PFSK-1 (cell line): Measurements from ENCODE around the gene SOX5.

Experiments
- FOXP2 ChIP-seq: optimal IDR thresholded peaks from 2 replicates; pipeline ENCODE3; 2011; ENCODE audit warnings: borderline replicate concordance, control low read depth, inconsistent platforms; ENCODE audit not compliant: insufficient read depth; ENCODE audit errors: extremely low read length, extremely low read depth
- POLR2AphosphoS5 ChIP-seq: IDR thresholded peaks from 2 replicates; pipeline ENCODE4 v1.6.1; 2012; ENCODE audit warnings: low read depth, mild to moderate bottlenecking, control low read depth, low read length, moderate library complexity
- REST ChIP-seq, 2 experiments: IDR thresholded peaks; 2 replicates each; pipeline versions ENCODE4 v1.6.1 to v1.8.0; 2011 to 2012; ENCODE audit warnings: low read depth in 2 of 2, low read length in 2 of 2, control low read depth in 1 of 2, inconsistent platforms in 1 of 2, mild to moderate bottlenecking in 1 of 2, moderate library complexity in 1 of 2; ENCODE audit not compliant: insufficient read depth in 1 of 2
- SIN3A ChIP-seq: IDR thresholded peaks from 2 replicates; pipeline ENCODE4 v1.6.1; 2012; ENCODE audit warnings: mild to moderate bottlenecking, low read length, moderate library complexity, borderline replicate concordance; ENCODE audit not compliant: insufficient read depth
- TAF1 ChIP-seq: IDR thresholded peaks from 2 replicates; pipeline ENCODE4 v1.6.1; 2012; ENCODE audit warnings: low read length, control low read depth, borderline replicate concordance; ENCODE audit not compliant: insufficient read depth

Gene SOX5

DNA sequence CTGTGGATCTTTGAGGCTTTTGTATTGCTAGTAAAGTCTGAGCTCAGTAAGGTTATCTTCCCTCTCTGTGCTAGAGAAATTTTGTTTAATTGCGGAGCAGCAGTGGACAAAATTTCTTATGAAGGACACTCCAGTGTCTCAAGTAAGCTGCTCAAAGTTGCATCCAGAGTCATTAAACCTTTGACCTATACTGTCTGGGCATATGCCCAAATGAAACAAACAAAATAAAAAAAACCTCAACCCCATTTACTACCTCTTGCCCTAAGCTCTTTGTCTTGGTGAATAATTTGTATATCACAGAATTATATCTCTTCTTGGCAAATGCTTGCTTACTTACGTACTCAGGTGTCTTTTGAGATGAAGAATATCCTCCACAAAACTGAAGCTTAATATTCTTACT is 465.2 kb downstream of the SOX5 start:
- TF ChIP-seq FOXP2: no peak
- no peak for TF ChIP-seq SIN3A
- TF ChIP-seq POLR2AphosphoS5: no peak
- no peak for TF ChIP-seq REST (IDR thresholded peaks at IDR 0.05; ENCODE audit: insufficient read depth in 1 of 2, low read depth in 2 of 2, low read length in 2 of 2)
- no peak for TF ChIP-seq TAF1

GRCh38 chr12:23482571-23482970 is 466.9 kb downstream of the SOX5 start:
- TF ChIP-seq POLR2AphosphoS5 (no peak), SIN3A (no peak), REST (IDR thresholded peaks at IDR 0.05; ENCODE audit: insufficient read depth in 1 of 2, low read depth in 2 of 2, low read length in 2 of 2) (no peak), FOXP2 (no peak), TAF1 (no peak)
